Measurements from ENCODE around the gene GABRQ. TPM values are rescaled to one million over a fixed set of nuclear protein-coding genes. Genes with fewer than 3 reads are reported as not detected.

Gene GABRQ
- 0.98 TPM for polyA plus RNA-seq (ENCODE audit: insufficient read length)
- long read RNA-seq, donor 1: 0 reads
- long read RNA-seq, donor 2: 0 reads
- long read RNA-seq, donor 3: 0 reads
- long read RNA-seq, donor 4: 0 reads
- long read RNA-seq, donor 5: 0 reads
- long read RNA-seq, donor 6: 0 reads
- long read RNA-seq, donor 7: 0 reads
- long read RNA-seq, donor 8: 0 reads

DNA sequence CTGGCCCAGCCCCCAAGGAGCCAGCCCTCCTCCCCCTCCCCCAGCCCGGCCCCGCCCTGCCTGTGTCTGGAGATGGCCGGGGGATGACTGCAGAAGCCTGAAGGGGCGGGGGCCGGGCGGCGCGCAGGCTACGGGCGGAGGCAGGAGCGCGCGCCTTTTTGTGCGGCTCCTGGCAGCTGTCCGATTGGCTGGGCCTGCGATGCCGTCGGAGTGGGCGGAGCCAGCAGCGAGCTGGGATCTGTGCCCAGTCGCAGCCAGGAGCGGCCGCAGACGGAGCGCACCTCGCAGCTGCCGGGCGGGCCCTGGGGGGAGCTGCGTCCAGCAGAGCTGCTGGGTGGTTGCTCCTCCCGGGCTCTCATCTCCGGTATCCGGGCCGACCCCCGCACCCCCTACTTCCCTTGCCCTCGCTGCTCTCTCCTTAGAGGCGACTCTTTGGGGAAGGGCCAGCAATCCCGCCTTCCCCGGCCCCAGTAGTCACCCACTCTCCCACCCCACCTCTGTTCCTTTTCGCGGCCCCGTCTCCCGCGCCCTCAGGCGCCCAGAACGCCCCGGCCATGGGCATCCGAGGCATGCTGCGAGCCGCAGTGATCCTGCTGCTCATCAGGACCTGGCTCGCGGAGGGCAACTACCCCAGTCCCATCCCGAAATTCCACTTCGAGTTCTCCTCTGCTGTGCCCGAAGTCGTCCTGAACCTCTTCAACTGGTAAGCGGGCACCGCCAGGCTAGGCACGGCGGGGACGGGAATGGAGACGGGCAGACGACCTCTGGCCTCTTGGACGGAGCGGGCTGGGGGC is at the start of gene GABRQ:
GABRQ (plus strand) TSS at position 247 of the 794 bp plus-strand sequence; CDS start at position 555, 308 bp downstream.
- DNase-seq: peak; percentile 41

DNA sequence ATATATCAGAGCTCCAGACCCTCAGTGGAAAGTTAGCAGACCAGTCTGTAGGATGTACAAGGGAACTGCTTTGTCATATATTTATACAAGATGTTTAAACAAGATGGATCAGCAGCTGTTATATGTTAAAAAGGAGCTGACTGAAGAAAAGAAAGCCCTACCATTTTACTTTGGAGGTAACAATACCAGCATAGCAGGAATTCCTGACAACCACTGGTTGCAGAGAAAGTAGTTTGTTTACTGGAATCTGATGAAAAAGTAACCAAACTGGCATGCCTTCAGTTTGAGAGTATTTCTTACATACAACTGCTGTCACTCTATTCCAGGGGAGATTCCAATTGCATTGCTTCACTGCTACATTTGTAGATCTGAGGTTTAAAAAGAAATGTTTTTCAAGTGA is 49.5 kb upstream of the GABRQ start:
- no peak for DNase-seq

DNA sequence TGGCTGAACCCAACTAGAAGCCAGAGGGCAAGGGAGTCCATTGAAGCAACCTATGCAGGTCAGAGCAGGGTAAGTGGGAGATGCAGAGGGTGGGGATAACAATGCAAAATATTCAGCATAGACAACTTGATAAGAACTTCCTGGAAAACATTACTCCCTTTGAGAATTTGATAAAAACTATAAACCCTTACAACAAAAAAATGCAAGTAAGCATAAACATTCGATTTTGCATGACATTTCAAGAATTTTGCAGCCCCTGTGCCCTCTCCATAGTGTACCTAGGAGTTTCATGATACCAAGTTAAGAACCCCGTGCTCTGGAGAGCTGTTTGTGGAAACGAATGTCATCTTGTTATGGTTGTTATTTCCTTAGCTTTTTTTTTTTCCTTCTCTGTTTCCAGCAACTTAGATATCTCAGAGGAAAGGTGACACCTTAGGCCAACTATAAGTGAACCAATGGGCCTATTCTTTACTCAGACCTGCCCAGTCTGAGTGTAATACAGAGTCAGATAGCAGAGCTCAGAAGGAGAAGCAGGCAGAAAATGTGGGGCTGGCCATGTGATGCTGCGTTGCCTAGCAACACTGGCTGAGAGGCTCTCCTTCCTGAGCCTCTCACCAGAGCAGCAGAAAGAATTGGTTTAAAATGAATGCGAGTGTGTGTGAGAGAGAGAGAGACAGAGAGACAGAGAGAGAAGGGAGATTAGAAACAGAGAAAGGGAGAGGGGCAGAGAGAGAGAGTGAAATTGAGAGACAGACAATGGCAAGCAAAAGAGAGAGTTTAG is 36.7 kb upstream of the GABRQ start:
- no peak for DNase-seq

DNA sequence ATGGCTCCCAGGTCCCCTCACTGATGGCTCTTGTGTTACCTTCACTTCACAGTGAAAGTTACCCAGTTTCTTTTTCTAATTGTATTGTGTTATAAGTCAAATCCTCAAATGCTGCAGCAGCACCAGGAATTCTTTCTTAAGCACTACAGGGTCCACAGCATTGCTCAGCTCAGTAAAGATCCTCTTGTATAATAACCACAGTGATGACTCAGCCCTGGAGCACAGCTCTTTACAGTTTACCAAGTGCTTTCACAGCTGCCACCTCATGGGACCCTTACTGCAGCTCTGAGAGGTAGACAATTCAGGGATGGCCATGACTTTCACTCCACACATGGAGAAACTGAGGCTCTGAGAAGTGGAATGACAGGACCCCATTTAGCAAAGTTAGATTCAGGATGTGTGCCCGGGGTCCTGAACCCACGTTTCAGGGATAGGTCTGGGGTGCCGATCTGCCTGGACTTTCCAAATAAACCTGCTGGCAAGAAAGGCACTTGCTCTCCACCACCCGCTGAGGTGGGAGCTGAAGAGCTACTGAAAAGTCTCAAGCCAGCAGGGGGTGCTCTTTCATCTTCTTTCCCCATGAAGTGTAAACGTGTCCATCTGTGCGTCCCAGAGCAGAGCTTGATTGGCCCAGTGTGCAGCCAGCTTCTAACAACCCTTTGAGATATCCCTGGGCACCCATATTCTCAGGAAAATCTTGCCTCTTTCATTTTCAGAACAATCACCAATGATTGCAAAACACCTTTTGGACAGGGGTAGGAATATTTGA is 35.7 kb upstream of the GABRQ start:
- DNase-seq: no peak

DNA sequence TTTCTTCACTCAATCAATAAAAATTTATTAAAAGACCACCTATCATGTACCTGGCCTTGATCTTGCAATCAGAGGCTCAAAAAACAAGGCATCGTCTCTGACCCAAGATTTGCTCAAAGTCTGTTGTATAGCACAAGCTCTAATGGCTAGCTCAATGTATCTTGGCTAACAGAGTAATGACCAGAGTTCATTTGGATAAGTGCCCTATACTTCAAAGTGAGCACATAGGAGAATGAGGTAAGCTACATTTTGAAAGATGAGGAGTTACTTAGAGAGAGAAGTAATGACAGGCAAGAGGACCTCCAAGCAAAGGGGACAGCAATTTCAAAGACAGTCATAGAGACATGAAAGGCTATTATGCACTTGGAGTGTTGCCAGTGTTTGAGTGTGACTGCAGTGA is 22.9 kb upstream of the GABRQ start:
- DNase-seq: no peak

DNA sequence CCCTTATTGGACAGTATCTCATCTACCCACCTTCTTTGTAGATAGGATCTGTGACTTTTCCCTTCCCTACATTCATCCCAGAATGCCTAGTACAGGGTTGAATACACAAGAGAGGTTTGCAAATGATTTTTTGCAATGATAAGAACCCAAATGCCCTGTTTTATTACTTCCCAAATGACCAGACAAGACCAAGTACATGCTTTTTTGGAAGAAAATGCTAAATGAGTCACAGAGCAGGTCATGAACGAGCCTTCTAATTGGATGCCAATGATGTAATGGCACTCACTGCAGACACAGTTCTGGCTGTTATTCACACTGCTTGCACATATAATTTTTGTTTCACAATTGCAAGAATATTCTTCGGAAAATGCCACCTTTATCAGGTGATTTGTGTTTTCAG is 17.8 kb upstream of the GABRQ start:
- DNase-seq: no peak

DNA sequence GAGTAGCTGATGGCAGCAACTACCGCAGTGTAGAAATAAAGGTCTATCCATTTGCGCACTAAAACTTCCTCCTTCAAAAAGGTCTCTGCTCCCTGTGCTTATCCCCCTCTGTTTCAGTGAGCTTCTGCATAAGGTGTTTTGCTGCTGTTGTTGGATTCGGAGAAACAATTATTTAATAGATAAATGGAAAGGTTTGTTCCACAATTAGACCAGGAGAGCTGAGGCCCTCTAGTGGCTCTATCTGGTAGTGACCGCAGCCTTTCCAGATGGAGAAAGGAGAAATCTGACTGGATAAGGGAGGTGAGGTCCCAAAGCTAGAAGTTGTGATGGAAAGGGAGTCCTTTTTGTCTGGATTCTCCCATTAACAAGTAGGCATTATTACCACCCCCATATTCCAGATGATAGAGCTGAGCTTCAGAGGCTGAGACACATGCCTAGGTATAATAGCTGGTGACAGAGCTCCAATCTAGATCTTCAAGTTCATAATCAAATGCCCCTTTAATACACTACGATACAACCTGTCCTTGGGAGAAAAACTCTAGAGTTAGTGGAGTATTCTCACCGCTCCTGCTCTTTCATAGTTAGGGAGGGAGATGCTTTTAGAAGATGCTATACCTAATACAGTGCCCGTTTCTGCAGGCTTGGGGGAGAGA is 5.1 kb upstream of the GABRQ start:
- DNase-seq: peak; percentile 35

DNA sequence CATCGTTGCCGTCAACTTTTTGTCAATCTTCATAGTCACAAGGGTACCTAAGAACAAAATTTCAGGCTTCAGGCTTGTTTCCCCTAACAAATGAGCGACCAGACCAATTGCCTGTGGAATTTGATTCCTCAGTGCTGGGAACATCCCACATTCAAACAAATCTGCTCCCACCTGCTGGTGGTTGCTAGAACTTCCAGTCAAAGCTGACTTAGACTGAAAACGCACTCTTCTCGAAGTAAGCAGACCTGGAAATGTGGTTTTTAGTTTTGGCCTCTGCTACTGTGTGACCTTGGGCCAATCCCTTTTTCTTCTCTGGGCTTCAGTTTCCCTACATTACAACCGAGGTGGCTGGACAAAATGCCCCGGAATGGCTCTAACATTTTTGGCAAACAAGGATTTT is 1.8 kb upstream of the GABRQ start:
- peak; percentile 50 for DNase-seq

DNA sequence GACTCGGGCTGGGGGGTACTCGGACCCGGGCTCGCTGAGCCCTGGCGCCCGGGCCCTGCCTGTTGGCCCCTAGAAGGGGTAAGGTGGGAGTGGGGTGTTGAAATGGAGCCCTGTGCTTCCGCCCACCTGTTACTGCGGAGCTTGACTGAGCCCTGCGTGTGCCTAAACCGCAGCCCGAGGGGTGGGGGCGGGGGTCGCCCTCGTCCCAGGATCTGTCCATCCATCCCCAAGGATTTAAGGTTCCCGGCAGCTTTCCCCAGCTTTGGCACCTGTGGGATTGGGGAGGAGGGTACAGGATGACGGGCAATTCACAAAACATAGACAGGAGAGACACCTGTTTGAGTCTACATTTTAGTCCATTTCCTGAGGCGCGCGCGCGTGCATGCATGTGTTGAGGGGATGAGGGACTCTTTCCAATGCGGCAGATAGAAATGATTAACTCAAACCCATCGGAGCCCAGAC is 779 bp downstream of the GABRQ start:
- peak; percentile 6 for DNase-seq

DNA sequence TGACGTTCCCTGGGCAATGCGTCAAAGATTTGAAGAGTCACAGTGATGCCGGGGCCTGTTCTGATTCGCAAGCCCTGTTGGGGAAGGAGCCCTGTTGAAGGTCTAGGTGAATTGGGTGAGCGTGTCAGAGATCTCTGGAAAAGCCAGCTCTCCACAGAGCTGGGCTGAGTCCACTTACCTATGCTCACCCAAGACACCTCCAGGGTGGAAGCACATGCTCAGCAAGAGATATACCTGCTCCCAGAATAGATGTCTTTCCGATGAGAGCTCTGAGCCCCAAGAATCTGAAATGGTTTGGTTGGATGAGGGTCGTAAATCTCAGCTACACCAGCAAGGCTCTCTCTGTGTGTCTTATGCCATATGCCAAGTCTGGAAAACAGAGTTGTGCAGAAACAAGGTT is 1.7 kb downstream of the GABRQ start:
- no peak for DNase-seq

DNA sequence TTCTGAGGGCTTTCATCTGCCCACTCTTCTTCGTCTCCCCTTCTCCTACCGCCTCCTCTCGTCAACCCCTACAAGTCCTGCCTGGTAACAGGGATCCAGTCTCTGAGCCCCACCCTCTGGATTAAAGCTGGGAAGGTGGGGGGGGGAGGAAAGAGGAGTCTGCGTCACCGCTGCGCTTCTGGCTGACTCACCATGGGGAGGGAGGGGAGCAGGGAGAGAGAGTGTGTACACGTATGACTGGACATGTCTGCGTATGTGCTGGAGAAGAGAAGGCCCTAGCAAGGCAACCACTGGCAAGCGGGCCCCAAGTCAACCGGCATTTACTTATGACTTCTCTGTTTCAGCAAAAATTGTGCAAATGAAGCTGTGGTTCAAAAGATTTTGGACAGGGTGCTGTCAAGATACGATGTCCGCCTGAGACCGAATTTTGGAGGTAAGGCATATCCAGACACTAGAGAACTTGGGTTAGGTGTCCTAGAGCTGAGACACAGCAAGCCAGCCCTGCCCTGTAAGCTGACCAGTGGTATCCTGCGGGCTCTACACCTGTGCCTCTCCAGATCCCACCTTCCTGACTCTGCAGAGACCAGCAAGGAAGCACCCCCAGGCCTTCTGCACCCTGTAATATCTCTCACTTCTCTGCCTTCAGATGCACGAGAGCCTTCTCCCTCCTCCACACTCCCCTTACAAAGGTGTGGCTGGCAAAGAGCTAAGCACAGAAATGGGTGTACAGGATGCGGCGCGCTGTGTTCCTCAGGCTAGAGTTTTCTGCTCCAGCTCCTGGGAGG is 2.5 kb downstream of the GABRQ start:
- no peak for DNase-seq

DNA sequence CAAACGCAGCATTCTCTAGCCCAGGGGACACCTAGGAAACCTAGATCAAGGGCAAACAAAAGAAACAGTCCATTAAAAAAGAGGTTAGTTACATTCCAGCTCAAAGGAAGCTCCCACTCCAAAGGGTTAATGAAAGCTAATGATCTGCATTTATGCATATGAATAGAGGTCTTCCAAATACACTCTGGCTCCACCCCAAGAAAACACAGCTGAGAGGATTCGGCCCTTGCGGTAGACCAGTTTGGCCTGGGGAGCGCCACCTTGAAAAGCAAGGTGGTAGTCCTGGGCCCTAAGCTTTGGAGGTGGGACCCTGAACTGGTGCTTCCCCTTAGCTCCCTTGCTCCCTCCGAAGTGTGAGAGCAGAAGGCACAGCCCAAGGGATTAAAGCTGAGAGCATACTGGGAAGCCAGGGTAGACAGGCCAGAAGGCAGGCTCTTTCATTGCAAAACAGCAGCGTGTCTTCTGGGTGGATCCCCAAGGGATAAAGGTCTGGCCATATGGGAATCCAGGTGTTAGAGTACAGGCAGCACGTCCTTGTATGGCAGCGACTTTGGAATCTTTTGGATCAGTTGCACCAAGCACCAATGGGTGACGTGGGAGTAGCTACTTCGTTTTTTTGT is 3.7 kb downstream of the GABRQ start:
- DNase-seq: no peak

DNA sequence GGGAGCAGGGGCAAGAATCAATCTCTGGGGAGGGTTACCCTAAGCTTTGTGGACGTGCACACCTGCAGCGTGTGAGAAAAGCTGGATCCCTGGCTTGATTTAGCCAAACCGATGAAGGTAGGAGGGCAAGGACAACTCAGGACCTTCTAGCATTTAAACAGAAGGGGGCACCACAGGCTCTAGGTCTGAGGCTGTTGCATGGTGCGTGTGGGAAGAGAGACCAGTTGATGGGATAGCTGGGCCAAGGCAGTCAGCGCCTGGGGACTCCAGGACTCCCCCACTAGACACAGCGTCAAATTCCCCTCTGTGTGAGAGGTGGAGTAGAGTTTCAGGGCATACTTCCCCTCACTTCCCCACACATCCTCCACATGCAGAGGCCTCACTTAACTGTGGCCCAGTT is 4.3 kb downstream of the GABRQ start:
- DNase-seq: peak; percentile 20

DNA sequence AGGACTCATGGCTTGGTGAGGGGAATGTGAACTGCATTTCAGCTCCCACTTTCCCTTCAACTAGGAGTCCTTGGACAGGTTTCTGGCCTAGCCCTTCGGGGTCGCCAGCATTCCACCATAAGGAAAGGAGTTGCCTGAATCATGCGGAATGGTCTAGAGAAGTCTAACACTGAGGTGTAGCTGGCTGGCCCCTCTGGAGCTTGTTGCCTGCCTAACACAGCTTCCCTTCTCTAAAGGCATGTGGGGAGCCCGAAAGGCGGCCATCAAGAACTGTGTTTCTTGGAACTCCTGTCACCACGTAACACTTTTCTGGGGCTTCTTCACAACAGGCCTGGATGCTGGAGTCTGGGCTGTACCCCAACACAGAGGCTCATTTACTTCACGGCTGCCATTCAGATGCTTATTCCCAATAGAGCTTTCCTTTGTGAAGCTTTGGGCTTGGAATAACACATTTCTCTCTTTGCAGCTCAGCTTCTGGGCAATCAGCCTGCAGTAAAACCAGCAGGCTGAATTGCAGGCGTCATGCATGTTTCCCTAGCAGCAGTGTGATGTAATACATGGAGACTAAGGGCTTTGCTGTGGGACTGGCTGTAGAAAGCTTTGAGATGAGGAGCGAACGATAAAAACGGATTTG is 5.4 kb downstream of the GABRQ start:
- no peak for DNase-seq

DNA sequence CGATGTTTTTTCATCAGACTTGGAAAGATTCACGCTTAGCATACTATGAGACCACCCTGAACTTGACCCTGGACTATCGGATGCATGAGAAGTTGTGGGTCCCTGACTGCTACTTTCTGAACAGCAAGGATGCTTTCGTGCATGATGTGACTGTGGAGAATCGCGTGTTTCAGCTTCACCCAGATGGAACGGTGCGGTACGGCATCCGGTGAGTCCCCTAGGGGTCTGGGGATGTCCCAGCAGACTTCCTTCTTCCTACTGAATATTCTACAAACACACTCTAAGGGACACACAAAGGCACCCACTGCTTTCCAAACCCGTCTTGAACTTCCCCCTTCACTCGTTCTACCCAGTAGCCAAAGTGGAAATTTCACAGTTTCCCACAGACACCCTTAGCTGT is 9.3 kb downstream of the GABRQ start:
- no peak for DNase-seq

DNA sequence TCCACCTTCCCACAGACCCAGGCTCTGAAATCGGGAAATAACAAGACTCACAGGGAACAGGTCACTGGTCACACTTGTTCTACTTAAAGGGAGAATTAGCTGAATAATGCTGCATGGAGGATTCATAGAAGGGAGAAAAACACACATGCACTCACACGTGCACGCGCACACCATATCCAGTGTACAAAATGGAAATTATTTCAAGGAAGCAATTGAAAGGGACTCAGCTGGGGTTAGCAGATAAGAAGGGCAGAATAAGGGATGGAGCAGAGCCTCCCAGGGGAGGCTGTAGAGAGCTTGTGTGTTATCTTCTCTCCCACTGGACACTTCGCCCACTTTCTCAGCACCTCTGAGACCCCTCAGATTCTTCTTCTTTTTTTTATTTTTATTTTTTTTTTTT is 10.3 kb downstream of the GABRQ start:
- no peak for DNase-seq

DNA sequence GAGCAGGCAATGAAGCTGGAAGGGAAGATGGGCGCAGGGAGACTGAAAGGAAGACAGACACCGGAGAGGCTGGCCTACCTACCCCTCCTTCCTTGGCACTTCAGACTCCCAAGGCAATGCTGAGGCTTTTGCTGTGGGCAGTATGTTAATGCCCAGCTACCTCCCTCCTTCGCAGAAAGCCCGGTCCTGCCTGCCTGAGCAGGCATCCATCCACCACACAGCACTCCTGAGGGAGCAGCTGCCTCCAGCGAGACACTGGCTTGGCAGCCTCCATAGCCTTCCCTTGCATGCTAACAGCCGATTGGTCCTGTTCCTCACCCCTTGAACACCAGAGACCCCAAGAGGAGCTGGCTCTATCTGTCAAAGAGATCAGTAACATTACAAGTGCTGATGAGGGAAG is 14.4 kb downstream of the GABRQ start:
- DNase-seq: no peak

DNA sequence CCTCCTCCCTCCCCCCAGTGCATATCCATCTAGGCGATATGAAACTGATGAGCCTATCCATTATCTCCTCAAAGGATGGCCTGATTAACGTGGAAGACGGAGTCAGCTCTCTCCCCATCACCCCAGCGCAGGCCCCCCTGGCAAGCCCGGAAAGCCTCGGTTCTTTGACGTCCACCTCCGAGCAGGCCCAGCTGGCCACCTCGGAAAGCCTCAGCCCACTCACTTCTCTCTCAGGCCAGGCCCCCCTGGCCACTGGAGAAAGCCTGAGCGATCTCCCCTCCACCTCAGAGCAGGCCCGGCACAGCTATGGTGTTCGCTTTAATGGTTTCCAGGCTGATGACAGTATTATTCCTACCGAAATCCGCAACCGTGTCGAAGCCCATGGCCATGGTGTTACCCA is 14.8 kb downstream of the GABRQ start:
- no peak for DNase-seq

DNA sequence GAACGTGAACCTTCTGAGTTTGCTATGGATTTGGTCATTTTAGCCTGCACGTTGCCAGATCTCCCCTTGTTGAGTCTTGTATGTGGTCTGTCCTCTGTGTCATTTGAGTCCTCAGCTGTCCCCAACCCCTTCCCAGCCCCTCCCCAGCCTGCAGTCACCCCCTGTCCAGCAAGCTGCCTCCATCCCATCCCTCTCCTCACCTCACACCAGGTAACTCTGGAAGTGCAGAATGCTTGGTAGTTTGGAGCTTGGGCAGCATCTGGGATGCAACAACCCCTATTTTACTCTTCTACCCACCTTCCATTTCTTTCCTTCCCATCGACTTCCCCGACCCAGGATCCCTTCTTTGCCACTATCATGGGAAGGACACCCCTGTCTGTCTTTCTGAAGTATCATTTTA is 18.4 kb downstream of the GABRQ start:
- DNase-seq: no peak

DNA sequence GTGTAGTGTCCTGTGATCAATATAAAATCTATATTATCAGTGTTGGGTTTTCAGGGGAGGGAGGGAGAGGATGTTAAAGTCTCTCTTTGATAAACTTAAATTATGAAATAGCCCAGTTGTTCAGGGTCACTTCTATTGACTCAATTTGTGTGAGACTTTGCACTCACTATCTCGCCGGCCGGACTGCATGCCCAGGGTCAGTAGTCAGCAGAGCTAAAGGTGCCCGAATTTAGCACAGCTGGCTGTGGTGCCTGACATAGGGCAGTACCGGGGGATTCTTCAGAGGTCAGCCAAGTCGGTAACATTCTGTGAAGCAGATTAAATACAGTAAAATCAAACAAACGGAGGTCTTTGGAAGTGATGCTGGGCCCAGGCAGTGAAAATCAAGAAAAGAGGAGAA is 19.2 kb downstream of the GABRQ start:
- DNase-seq: no peak
